ENCODE results near the gene CORO1C. TPM values are rescaled to one million over a fixed set of nuclear protein-coding genes. Genes with fewer than 3 reads are reported as not detected.

The CORO1C gene
- 100 to 1,000 TPM; 154 to 297 (median 223) TPM for total RNA-seq

GRCh38 chr12:108731105-108731865, at the start of gene CORO1C:
CORO1C (minus strand) TSS chr12:108731518; CDS start chr12:108701318, 30,200 bp downstream.
- TF ChIP-seq POLR2A (IDR thresholded peaks at IDR 0.05): peak in 3 of 4 donors; percentile 83 to 98 (median 97)
- TF ChIP-seq CTCF (IDR thresholded peaks at IDR 0.05): peak; percentile 93 to 99 (median 98)
- peak; percentile 88 to 92 for TF ChIP-seq POLR2AphosphoS5 (IDR thresholded peaks at IDR 0.05)
- TF ChIP-seq EP300 (IDR thresholded peaks at IDR 0.05): peak in 1 of 4 donors; percentile 31
- peak within 1 kb of the TSS; percentile 98 to 99 (median 98) for H3K27ac ChIP-seq
- H3K27me3 ChIP-seq: no peaks in the 10 kb centered on the region
- H3K4me1 ChIP-seq: peaks cover 13 to 34% (median 23%) of the 10 kb centered on the region in 4 donors
- ATAC-seq (ENCODE audit: low FRiP score in 2 of 2): peak; percentile 93 to 98
- H3K9me3 ChIP-seq: no peaks in the 10 kb centered on the region
- 0% methylated on average over 2 to 34 of the region's 85 CpGs for WGBS, 2 donors
- no peaks in the 10 kb centered on the region for H3K36me3 ChIP-seq
- peak within 1 kb of the TSS; percentile 84 to 92 (median 90) for H3K4me3 ChIP-seq
- peak; percentile 98 to 100 for DNase-seq

- Histone ChIP-seq H3K27ac (no peak overlapping the region), H3K36me3 (peaks cover 0 to 7% (median 0%) of the 10 kb centered on the region in 4 donors), H3K27me3 (no peaks in the 10 kb centered on the region), H3K9me3 (no peaks in the 10 kb centered on the region), H3K4me1 (peaks cover 14 to 28% (median 17%) of the 10 kb centered on the region in 4 donors), H3K4me3 (no peak overlapping the region)
- TF ChIP-seq POLR2A (IDR thresholded peaks at IDR 0.05) (no peak), POLR2AphosphoS5 (IDR thresholded peaks at IDR 0.05) (no peak), CTCF (IDR thresholded peaks at IDR 0.05) (no peak), EP300 (IDR thresholded peaks at IDR 0.05) (no peak)
- peak in 1 of 2 donors; percentile 69 for ATAC-seq (ENCODE audit: low FRiP score in 2 of 2)
- 61 to 71% methylated on average over 9 of the region's 9 CpGs for WGBS, 2 donors
- DNase-seq: no peak
Observed at GRCh38 chr12:108779998-108780688, 48.8 kb upstream of the CORO1C start.

- Histone ChIP-seq H3K9me3 (no peaks in the 10 kb centered on the region), H3K4me1 (peaks cover 5 to 26% (median 22%) of the 10 kb centered on the region in 4 donors), H3K4me3 (no peak overlapping the region), H3K27ac (no peak overlapping the region), H3K27me3 (no peaks in the 10 kb centered on the region), H3K36me3 (no peaks in the 10 kb centered on the region)
- TF ChIP-seq CTCF (IDR thresholded peaks at IDR 0.05) (no peak), EP300 (IDR thresholded peaks at IDR 0.05) (no peak), POLR2AphosphoS5 (IDR thresholded peaks at IDR 0.05) (no peak), POLR2A (IDR thresholded peaks at IDR 0.05) (no peak)
- 77 to 80% methylated on average over 2 of the region's 2 CpGs for WGBS, 2 donors
- DNase-seq (no peak), ATAC-seq (ENCODE audit: low FRiP score in 2 of 2) (no peak)
Observed at GRCh38 chr12:108778053-108778452, 46.7 kb upstream of the CORO1C start.

GRCh38 chr12:108777156-108777555, 45.8 kb upstream of the CORO1C start:
- TF ChIP-seq POLR2A (IDR thresholded peaks at IDR 0.05) (no peak), POLR2AphosphoS5 (IDR thresholded peaks at IDR 0.05) (no peak), CTCF (IDR thresholded peaks at IDR 0.05) (no peak), EP300 (IDR thresholded peaks at IDR 0.05) (no peak)
- 68 to 78% methylated on average over 2 of the region's 2 CpGs for WGBS, 2 donors

More at GRCh38 chr12:108777156-108777555, 45.8 kb upstream of the CORO1C start:
- DNase-seq (no peak), ATAC-seq (ENCODE audit: low FRiP score in 2 of 2) (no peak)
- Histone ChIP-seq H3K27me3 (no peaks in the 10 kb centered on the region), H3K36me3 (no peaks in the 10 kb centered on the region), H3K27ac (no peak overlapping the region), H3K4me1 (peaks cover 5 to 29% (median 20%) of the 10 kb centered on the region in 4 donors), H3K4me3 (no peak overlapping the region), H3K9me3 (no peaks in the 10 kb centered on the region)
